Trophoblast cell (in vitro differentiated cells and primary cell): ENCODE results near the gene NHS.

Experiments
- DNase-seq, 2 donors: peaks; one replicate each; pipeline ENCODE4 v3.0.0-alpha.2; 2016
- H2AFZ ChIP-seq: 2 replicates; pipeline ENCODE4 v1.6.1; 2013; ENCODE audit warnings: low read length, moderate library complexity, mild to moderate bottlenecking; ENCODE audit not compliant: insufficient read depth, poor library complexity
- H2AK5ac ChIP-seq: 2 replicates; pipeline ENCODE4 v1.6.1; 2013; ENCODE audit warnings: mild to moderate bottlenecking, low read length
- H2BK120ac ChIP-seq: 2 replicates; pipeline ENCODE4 v1.6.1; 2013; ENCODE audit warnings: low read length, mild to moderate bottlenecking, moderate library complexity; ENCODE audit not compliant: insufficient read depth, poor library complexity
- H2BK12ac ChIP-seq: 2 replicates; pipeline ENCODE4 v1.6.1; 2013; ENCODE audit warnings: mild to moderate bottlenecking, low read length, moderate library complexity
- H2BK5ac ChIP-seq: 2 replicates; pipeline ENCODE4 v1.6.1; 2013; ENCODE audit warnings: low read length, low read depth, moderate library complexity, mild to moderate bottlenecking; ENCODE audit not compliant: poor library complexity
- H3K14ac ChIP-seq: 2 replicates; pipeline ENCODE4 v1.6.1; 2013; ENCODE audit warnings: mild to moderate bottlenecking, low read length
- H3K18ac ChIP-seq: 2 replicates; pipeline ENCODE4 v1.6.1; 2013; ENCODE audit warnings: mild to moderate bottlenecking, low read length
- H3K23ac ChIP-seq: 2 replicates; pipeline ENCODE4 v1.6.1; 2013; ENCODE audit warnings: low read length
- H3K27ac ChIP-seq: 2 replicates; pipeline ENCODE4 v1.5.1; 2013; ENCODE audit warnings: low read depth, mild to moderate bottlenecking, inconsistent platforms, low read length, moderate library complexity
- H3K27me3 ChIP-seq: 2 replicates; pipeline ENCODE4 v1.6.1; 2013; ENCODE audit warnings: inconsistent platforms, mild to moderate bottlenecking, low read length, moderate library complexity; ENCODE audit not compliant: insufficient read depth
- H3K36me3 ChIP-seq, 2 experiments: 1 replicate in 1 of 2; 2 replicates in 1 of 2; pipeline ENCODE4 v1.6.1; 2013; ENCODE audit warnings: low read length in 2 of 2, mild to moderate bottlenecking in 2 of 2, moderate library complexity in 1 of 2; ENCODE audit not compliant: insufficient read depth in 2 of 2, control insufficient read depth in 1 of 2
- H3K4ac ChIP-seq: 2 replicates; pipeline ENCODE4 v1.6.1; 2013; ENCODE audit warnings: low read depth, mild to moderate bottlenecking, low read length, moderate library complexity
- H3K4me1 ChIP-seq, 2 experiments: 1 replicate in 1 of 2; 2 replicates in 1 of 2; pipeline ENCODE4 v1.6.1; 2013; ENCODE audit warnings: low read length in 2 of 2, mild to moderate bottlenecking in 2 of 2, moderate library complexity in 1 of 2; ENCODE audit not compliant: insufficient read depth in 2 of 2, control insufficient read depth in 1 of 2
- H3K4me2 ChIP-seq: 2 replicates; pipeline ENCODE4 v1.6.1; 2013; ENCODE audit warnings: inconsistent platforms, mild to moderate bottlenecking, low read length, moderate library complexity
- H3K4me3 ChIP-seq: 2 replicates; pipeline ENCODE4 v1.5.1; 2013; ENCODE audit warnings: mild to moderate bottlenecking, low read depth, low read length, inconsistent platforms
- H3K79me1 ChIP-seq: one replicate; pipeline ENCODE4 v1.6.1; 2013; ENCODE audit warnings: low read length
- H3K79me2 ChIP-seq: 2 replicates; pipeline ENCODE4 v1.6.1; 2013; ENCODE audit warnings: low read length, mild to moderate bottlenecking; ENCODE audit not compliant: control insufficient read depth, insufficient read depth, poor library complexity
- H3K9ac ChIP-seq: 2 replicates; pipeline ENCODE4 v1.6.1; 2013; ENCODE audit warnings: mild to moderate bottlenecking, low read length
- H3K9me3 ChIP-seq: 2 replicates; pipeline ENCODE4 v1.6.1; 2013; ENCODE audit warnings: low read depth, mild to moderate bottlenecking, control low read depth, inconsistent platforms, low read length; ENCODE audit not compliant: insufficient read depth
- H4K12ac ChIP-seq: 2 replicates; pipeline ENCODE4 v1.6.1; 2013; ENCODE audit warnings: low read depth, mild to moderate bottlenecking, low read length, moderate library complexity
- H4K8ac ChIP-seq: 2 replicates; pipeline ENCODE4 v1.6.1; 2013; ENCODE audit warnings: low read depth, mild to moderate bottlenecking, low read length, moderate library complexity
- H4K91ac ChIP-seq: one replicate; pipeline ENCODE4 v1.6.1; 2013; ENCODE audit warnings: low read depth, mild to moderate bottlenecking, low read length, moderate library complexity
- WGBS: extraction: QIAGEN DNeasy Blood & Tissue Kit; methylation state at CpG from one replicate; pipeline ENCODE4 v1.1.7; 2013; ENCODE audit warnings: missing lambda C conversion rate; ENCODE audit not compliant: insufficient read length, insufficient coverage; ENCODE audit errors: extremely low coverage; 5-methylcytosine and 5-hydroxymethylcytosine counted together

NHS gene

DNA sequence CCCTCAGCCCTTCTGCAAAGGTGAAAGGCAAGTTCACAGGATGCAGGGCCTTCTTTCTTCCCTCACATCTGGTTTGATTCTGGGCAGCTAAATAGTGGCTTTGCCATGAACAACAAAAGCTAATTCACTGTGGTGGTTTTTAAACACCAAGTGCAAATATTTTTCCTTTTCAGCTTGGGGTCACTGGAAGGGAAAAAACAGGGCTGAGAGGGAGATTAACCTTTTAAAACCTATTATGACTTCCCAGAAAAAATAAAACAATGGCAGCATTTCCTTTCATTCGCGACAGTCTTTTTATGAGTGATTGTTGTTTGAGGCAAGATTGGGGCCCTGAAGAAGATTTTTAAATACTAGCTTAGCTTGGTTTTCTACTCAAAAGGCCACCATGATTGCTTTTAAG lies 258.5 kb downstream of the NHS start:
- Histone ChIP-seq H3K79me2 (no peaks in the 10 kb centered on the region), H3K4me3 (no peak overlapping the region), H4K8ac (no peak overlapping the region), H3K18ac (no peak overlapping the region), H2BK120ac (no peak overlapping the region), H3K36me3 (no peaks in the 10 kb centered on the region), H3K4me1 (no peaks in the 10 kb centered on the region), H3K23ac (no peak overlapping the region), H2BK12ac (no peak overlapping the region), H3K4ac (no peak overlapping the region), H4K12ac (no peak overlapping the region), H4K91ac (no peak overlapping the region), H2AFZ (no peak overlapping the region), H3K4me2 (no peak overlapping the region), H3K27ac (no peak overlapping the region), H3K9ac (no peak overlapping the region), H3K9me3 (no peaks in the 10 kb centered on the region), H2AK5ac (no peak overlapping the region), H3K14ac (no peak overlapping the region), H3K79me1 (no peaks in the 10 kb centered on the region), H3K27me3 (no peaks in the 10 kb centered on the region), H2BK5ac (no peak overlapping the region)
- no CpG with 5 or more reads among the region's 2 CpGs for WGBS
- DNase-seq: no peak

GRCh38 chrX:17634542-17635207 lies 259.7 kb downstream of the NHS start:
- Histone ChIP-seq H3K27ac (no peak overlapping the region), H3K79me2 (no peaks in the 10 kb centered on the region), H3K9ac (no peak overlapping the region), H3K79me1 (no peaks in the 10 kb centered on the region), H3K4me1 (no peaks in the 10 kb centered on the region), H2BK12ac (no peak overlapping the region), H4K8ac (no peak overlapping the region), H3K9me3 (no peaks in the 10 kb centered on the region), H4K12ac (no peak overlapping the region), H3K14ac (no peak overlapping the region), H3K4me2 (no peak overlapping the region), H2AK5ac (no peak overlapping the region), H2BK120ac (no peak overlapping the region), H3K4me3 (no peak overlapping the region), H2AFZ (no peak overlapping the region), H3K18ac (no peak overlapping the region), H3K27me3 (no peaks in the 10 kb centered on the region), H4K91ac (no peak overlapping the region), H2BK5ac (no peak overlapping the region), H3K36me3 (no peaks in the 10 kb centered on the region), H3K4ac (no peak overlapping the region), H3K23ac (no peak overlapping the region)
- no peak for DNase-seq
- WGBS: no CpG with 5 or more reads among the region's 9 CpGs

DNA sequence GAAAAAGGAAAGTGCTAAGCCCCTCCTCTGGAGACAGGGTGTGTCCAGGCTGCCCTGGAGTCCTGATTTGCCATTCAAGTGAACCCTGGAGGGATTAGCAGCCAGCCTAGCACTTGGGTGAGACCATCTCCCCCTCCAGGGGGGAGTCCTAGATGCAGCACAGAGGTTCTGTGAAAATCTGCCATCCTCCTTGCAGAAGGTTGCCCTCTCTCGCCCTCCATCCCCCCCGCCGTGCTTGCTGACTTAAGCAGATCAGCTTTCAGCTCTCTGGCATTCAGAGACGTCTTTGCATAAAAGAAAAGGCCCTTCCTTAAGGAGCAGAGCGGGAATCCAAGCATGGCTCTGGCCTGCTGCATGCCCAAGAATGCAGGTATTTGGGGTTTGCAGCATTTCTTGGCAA lies 260.2 kb downstream of the NHS start:
- Histone ChIP-seq H2AFZ (no peak overlapping the region), H3K14ac (no peak overlapping the region), H3K27ac (no peak overlapping the region), H3K18ac (no peak overlapping the region), H3K4me3 (no peak overlapping the region), H3K4ac (no peak overlapping the region), H3K4me1 (no peaks in the 10 kb centered on the region), H3K79me1 (no peaks in the 10 kb centered on the region), H4K8ac (no peak overlapping the region), H3K9me3 (no peaks in the 10 kb centered on the region), H3K36me3 (no peaks in the 10 kb centered on the region), H2BK5ac (no peak overlapping the region), H4K91ac (no peak overlapping the region), H4K12ac (no peak overlapping the region), H2BK120ac (no peak overlapping the region), H3K27me3 (no peaks in the 10 kb centered on the region), H3K9ac (no peak overlapping the region), H2BK12ac (no peak overlapping the region), H3K4me2 (no peak overlapping the region), H3K79me2 (no peaks in the 10 kb centered on the region), H2AK5ac (no peak overlapping the region), H3K23ac (no peak overlapping the region)
- WGBS: no CpG with 5 or more reads among the region's 5 CpGs
- DNase-seq: no peak

GRCh38 chrX:17637235-17637634 lies 262.2 kb downstream of the NHS start:
- H3K18ac ChIP-seq: no peak overlapping the region
- DNase-seq: no peak
- no peak overlapping the region for H3K27ac ChIP-seq
- H2BK5ac ChIP-seq: no peak overlapping the region
- WGBS: no CpG with 5 or more reads among the region's 4 CpGs
- no peak overlapping the region for H3K23ac ChIP-seq
- no peak overlapping the region for H3K4ac ChIP-seq
- H4K12ac ChIP-seq: no peak overlapping the region
- no peaks in the 10 kb centered on the region for H3K79me2 ChIP-seq
- H3K9ac ChIP-seq: no peak overlapping the region
- H3K27me3 ChIP-seq: no peaks in the 10 kb centered on the region
- no peaks in the 10 kb centered on the region for H3K79me1 ChIP-seq
- no peak overlapping the region for H2AK5ac ChIP-seq
- no peak overlapping the region for H2BK12ac ChIP-seq
- no peak overlapping the region for H4K91ac ChIP-seq
- H3K4me2 ChIP-seq: no peak overlapping the region
- H3K14ac ChIP-seq: no peak overlapping the region
- H3K36me3 ChIP-seq: no peaks in the 10 kb centered on the region
- H2BK120ac ChIP-seq: no peak overlapping the region
- no peaks in the 10 kb centered on the region for H3K4me1 ChIP-seq
- H2AFZ ChIP-seq: no peak overlapping the region
- no peak overlapping the region for H4K8ac ChIP-seq
- no peak overlapping the region for H3K4me3 ChIP-seq
- no peaks in the 10 kb centered on the region for H3K9me3 ChIP-seq
